H7 (cell line): ENCODE results near the gene GMCL1. TPM values are rescaled to one million over a fixed set of nuclear protein-coding genes. Genes with fewer than 3 reads are reported as not detected.

ENCODE experiments used
- DNase-seq: peaks from one replicate; pipeline ENCODE4 v3.0.0; 2012
- H3K27me3 ChIP-seq: 2 replicates; pipeline ENCODE4 v1.6.0; 2011; ENCODE audit warnings: mild to moderate bottlenecking, low read length; ENCODE audit not compliant: control insufficient read depth, insufficient read depth
- H3K36me3 ChIP-seq: replicated peaks from 2 replicates; pipeline ENCODE4 v1.5.1; 2011; ENCODE audit warnings: low read length; ENCODE audit not compliant: control insufficient read depth, insufficient read depth
- H3K4me3 ChIP-seq: 2 replicates; pipeline ENCODE4 v1.5.1; 2011; ENCODE audit warnings: low read depth, mild to moderate bottlenecking, control low read depth, low read length, moderate library complexity; ENCODE audit not compliant: insufficient read depth
- total RNA-seq: library from RNA; depleted of rRNA; stranded (reverse); fragments of >200 nt; shearing (Covaris generic); gene quantifications from 2 replicates; pipeline ENCODE4 v1.2.3, GENCODE V29; 2014; rRNA removed

GMCL1 gene
- total RNA-seq, 1 experiment from 2014 or later = 8.1 TPM

GRCh38 chr2:69914950-69915945 is 85.8 kb downstream of the GMCL1 start, which contains the start of gene MXD1:
Gene MXD1 (plus strand): TSS chr2:69915109. CDS start chr2:69915331, 222 bp downstream.
- DNase-seq = peak; percentile 64
- H3K36me3 ChIP-seq = no peaks in the 10 kb centered on the region
- peak within 1 kb of the TSS; percentile 73 for H3K4me3 ChIP-seq
- peaks cover 8% of the 10 kb centered on the region; the same call in 1 of the 2 replicates for H3K27me3 ChIP-seq

- no peaks in the 10 kb centered on the region for H3K36me3 ChIP-seq
- peaks cover 8% of the 10 kb centered on the region; the same call in 1 of the 2 replicates for H3K27me3 ChIP-seq
- no peak overlapping the region for H3K4me3 ChIP-seq
- DNase-seq = no peak
Observed at GRCh38 chr2:69916106-69916505, 86.6 kb downstream of the GMCL1 start.

GRCh38 chr2:69917852-69918251 is 88.4 kb downstream of the GMCL1 start:
- Histone ChIP-seq H3K4me3 (no peak overlapping the region), H3K36me3 (no peaks in the 10 kb centered on the region), H3K27me3 (peaks cover 8% of the 10 kb centered on the region; the same call in 1 of the 2 replicates)
- DNase-seq = no peak

GRCh38 chr2:69918401-69918800 is 88.9 kb downstream of the GMCL1 start:
- no peak for DNase-seq
- H3K36me3 ChIP-seq = no peaks in the 10 kb centered on the region
- H3K27me3 ChIP-seq = peaks cover 8% of the 10 kb centered on the region; the same call in 1 of the 2 replicates
- H3K4me3 ChIP-seq = no peak overlapping the region

- no peaks in the 10 kb centered on the region for H3K36me3 ChIP-seq
- no peak overlapping the region for H3K4me3 ChIP-seq
- H3K27me3 ChIP-seq = no peaks in the 10 kb centered on the region
- no peak for DNase-seq
Observed at GRCh38 chr2:69923116-69923515, 93.7 kb downstream of the GMCL1 start.

GRCh38 chr2:69926849-69927515 is 97.5 kb downstream of the GMCL1 start:
- H3K4me3 ChIP-seq = no peak overlapping the region
- no peaks in the 10 kb centered on the region for H3K27me3 ChIP-seq
- H3K36me3 ChIP-seq = no peaks in the 10 kb centered on the region
- DNase-seq = no peak

Other genes with a start within 250 kb of the GMCL1 start
- 16.2 and 26.5 TPM in 2 replicates for gene AAK1, start 185.9 kb upstream of the GMCL1 start, total RNA-seq
- gene ANXA4, start 87.5 kb upstream of the GMCL1 start, total RNA-seq = 2.8 and 3.0 TPM in 2 replicates
- 41.9 and 50.4 TPM in 2 replicates for gene SNRNP27, start 64.3 kb downstream of the GMCL1 start, total RNA-seq
- 0.35 and 0.70 TPM in 2 replicates for gene MXD1, start 85.4 kb downstream of the GMCL1 start, total RNA-seq
- 0.70 and 0.90 TPM in 2 replicates for gene ASPRV1, start 132.0 kb downstream of the GMCL1 start, total RNA-seq